RWPE1 (cell line): ENCODE results near the gene ACP2.

Source experiments
- CTCF ChIA-PET: fragments of 350-600 bp; sonication (Branson Sonifier 250); formaldehyde crosslinking; extraction: SDS; loops from one replicate; lab custom pipeline; 2021; lab: Yijun Ruan, JAX
- POLR2A ChIA-PET: fragments of 400-600 bp; formaldehyde crosslinking; extraction: SDS; loops from one replicate; lab custom pipeline; 2020; ENCODE audit warnings: antibody characterized with exemption; ENCODE audit not compliant: low non-redundant PET; lab: Yijun Ruan, JAX
- DNase-seq: peaks from one replicate; pipeline ENCODE4 v3.0.0; 2012; ENCODE audit warnings: low spot score
- H3K27ac ChIP-seq: fragments of 450-650 bp; 2 replicates; pipeline ENCODE4 v1.5.1; 2017
- TF ChIP-seq, protein P1 (sequence below): fragments of 450-650 bp; conservative IDR thresholded peaks from 2 replicates; pipeline ENCODE4 v1.5.1; 2017; ENCODE audit warnings: low read depth, mild to moderate bottlenecking

The ACP2 gene

DNA sequence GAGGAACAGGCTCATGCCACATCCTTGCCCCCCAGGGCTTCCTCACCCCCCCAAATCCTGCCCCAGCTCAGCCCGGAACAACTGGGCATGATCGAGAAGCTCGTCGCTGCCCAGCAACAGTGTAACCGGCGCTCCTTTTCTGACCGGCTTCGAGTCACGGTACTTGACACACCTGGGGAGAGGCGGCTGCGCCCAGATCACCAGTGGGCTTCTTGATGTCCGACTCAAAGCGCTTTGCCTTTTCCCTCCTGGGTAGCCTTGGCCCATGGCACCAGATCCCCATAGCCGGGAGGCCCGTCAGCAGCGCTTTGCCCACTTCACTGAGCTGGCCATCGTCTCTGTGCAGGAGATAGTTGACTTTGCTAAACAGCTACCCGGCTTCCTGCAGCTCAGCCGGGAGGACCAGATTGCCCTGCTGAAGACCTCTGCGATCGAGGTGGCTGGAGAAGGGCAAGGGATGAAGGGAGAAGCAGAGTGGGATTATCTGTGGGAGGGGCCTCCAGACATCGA lies 12.7 kb upstream of the ACP2 start:
- TF ChIP-seq, protein P1, sequence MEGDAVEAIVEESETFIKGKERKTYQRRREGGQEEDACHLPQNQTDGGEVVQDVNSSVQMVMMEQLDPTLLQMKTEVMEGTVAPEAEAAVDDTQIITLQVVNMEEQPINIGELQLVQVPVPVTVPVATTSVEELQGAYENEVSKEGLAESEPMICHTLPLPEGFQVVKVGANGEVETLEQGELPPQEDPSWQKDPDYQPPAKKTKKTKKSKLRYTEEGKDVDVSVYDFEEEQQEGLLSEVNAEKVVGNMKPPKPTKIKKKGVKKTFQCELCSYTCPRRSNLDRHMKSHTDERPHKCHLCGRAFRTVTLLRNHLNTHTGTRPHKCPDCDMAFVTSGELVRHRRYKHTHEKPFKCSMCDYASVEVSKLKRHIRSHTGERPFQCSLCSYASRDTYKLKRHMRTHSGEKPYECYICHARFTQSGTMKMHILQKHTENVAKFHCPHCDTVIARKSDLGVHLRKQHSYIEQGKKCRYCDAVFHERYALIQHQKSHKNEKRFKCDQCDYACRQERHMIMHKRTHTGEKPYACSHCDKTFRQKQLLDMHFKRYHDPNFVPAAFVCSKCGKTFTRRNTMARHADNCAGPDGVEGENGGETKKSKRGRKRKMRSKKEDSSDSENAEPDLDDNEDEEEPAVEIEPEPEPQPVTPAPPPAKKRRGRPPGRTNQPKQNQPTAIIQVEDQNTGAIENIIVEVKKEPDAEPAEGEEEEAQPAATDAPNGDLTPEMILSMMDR: no peak
- DNase-seq: no peak
- ChIA-PET CTCF (interaction anchor here (1.5 kb wide), 1 partner anchor 94 kb away, joined by 5 read pairs; no protein-coding TSS in a partner anchor), POLR2A (no interaction called here)
- H3K27ac ChIP-seq: peak overlapping the region; percentile 11; the same call in 1 of the 2 replicates

DNA sequence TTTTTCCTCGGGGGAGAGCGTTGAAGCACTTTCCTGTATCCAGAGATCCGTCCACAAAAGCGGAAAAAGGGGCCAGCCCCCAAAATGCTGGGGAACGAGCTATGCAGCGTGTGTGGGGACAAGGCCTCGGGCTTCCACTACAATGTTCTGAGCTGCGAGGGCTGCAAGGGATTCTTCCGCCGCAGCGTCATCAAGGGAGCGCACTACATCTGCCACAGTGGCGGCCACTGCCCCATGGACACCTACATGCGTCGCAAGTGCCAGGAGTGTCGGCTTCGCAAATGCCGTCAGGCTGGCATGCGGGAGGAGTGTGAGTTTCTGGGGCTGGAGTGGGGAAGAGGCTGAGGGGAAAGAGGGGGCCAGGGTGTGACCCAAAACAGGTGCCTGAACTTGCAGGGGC lies 11.8 kb upstream of the ACP2 start:
- ChIA-PET CTCF (interaction anchor here (0.7 to 1.5 kb wide), 2 partner anchors 12 to 32 kb away, joined by 3 to 7 read pairs; partner anchors contain the start of gene ACP2), POLR2A (no interaction called here)
- TF ChIP-seq, protein P1: no peak
- H3K27ac ChIP-seq: no peak overlapping the region
- no peak for DNase-seq

DNA sequence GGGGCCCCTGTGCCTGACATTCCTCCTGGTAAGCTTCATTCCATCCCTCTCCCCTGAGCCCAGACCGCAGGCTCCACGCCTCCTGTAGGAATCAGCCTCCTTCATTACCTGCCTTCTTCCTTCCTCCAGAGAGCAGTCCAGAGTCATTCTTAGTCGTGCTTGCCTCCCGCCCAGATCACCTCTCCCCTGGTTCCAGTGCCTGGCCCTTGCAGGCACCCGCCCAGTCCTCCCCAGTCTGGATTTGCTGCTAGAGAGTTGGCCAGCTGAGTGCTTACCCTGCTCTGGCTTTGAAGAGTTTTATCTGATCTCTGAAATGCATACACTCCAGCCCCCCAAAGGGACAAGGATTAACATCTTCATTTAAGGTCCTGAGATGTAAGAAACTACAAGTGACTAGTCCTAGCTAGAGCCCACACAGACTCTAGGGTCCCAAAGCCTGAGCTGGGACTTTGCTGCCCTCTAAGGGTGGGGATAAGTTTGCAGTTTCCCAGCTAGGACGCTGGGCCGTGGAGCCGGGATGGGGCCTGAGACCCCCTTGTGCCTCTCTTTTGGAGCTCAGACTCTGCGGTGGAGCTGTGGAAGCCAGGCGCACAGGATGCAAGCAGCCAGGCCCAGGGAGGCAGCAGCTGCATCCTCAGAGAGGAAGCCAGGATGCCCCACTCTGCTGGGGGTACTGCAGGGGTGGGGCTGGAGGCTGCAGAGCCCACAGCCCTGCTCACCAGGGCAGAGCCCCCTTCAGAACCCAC lies 10.8 kb upstream of the ACP2 start:
- POLR2A ChIA-PET: interaction anchor here (0.6 kb wide), 1 partner anchor 30 kb away, joined by 4 read pairs; no protein-coding TSS in a partner anchor
- DNase-seq: no peak
- TF ChIP-seq, protein P1: peak; percentile 27; the same call in 1 of the 2 replicates
- CTCF ChIA-PET: interaction anchor here (0.6 to 1.5 kb wide), 12 partner anchors 11 to 900 kb away, joined by 3 to 10 read pairs (median 4); partner anchors contain the start of gene ACP2
- H3K27ac ChIP-seq: peak overlapping the region; percentile 49

DNA sequence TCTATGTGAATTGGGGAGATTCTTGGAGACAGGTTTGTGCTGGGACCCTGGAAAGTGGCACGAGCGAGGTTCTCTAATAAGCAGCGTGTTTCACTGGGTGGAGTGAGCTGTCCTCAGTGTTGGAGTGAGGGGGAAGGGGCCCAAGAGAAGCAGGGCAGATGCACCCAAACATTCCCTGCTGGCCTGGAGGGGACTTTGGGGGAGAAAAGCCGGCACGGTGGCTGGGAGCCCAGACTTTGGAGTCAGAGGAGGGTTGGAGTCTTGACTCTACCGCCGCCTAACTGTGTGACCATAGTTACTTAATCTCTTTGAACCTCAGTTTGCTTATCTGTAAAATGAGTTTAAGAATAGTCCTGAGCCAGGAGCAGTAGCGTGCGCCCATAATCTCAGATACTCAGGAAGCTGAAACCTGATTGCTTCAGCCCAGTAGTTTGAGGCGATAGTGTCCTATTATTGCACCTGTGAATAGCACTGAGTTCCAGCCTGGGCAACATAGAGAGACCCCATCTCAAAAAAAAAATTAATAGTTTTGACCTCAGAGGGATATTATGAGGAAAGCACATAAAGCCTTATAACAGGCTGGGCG lies 9.8 kb upstream of the ACP2 start:
- peak overlapping the region; percentile 79 for H3K27ac ChIP-seq
- CTCF ChIA-PET: interaction anchor here (0.6 to 1.4 kb wide), 6 partner anchors 10 to 204 kb away, joined by 3 to 9 read pairs (median 4); partner anchors contain the start of gene ACP2
- POLR2A ChIA-PET: interaction anchor here (0.7 kb wide), 2 partner anchors 10 to 25 kb away, joined by 3 read pairs; no protein-coding TSS in a partner anchor
- DNase-seq: no peak
- TF ChIP-seq, protein P1: no peak

DNA sequence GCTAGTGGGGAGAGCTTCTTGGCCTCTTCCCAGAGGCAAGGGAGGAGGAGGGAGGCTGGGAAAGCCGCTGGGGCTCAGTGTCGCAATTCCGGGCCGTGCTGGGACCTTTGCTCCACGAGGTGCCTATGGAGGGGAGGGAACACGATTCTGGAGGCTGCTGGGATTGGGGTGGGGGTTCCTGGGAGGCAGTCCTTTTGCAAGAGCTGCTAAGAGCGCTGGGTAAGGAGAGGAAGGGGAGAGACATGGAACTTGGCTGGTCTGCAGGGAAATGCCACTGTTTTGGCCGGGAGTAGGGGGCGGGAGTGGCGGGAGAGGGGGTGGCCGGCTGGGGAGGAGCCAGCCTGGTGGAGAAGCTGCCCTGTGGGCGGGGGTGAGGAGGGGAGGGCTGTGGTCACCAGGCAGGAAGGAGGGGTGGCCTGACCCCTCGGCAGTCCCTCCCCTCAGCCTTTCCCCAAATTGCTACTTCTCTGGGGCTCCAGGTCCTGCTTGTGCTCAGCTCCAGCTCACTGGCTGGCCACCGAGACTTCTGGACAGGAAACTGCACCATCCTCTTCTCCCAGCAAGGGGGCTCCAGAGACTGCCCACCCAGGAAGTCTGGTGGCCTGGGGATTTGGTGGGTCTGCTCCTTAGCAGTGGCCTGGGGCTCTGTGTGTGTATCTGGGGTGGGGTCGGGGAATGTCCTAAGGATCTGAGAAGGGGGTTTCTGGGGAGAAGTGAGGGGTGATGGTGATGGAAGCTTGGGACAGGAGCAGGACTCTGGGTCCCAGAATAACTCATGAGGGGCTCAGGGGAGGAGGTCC lies 9.1 kb upstream of the ACP2 start, which contains the start of gene NR1H3:
TSS of gene NR1H3 (plus strand) at position 480 of the 800 bp plus-strand sequence. CDS start 1,221 bp downstream, outside the sequence.
- ChIA-PET POLR2A (interaction anchor here (0.6 to 0.7 kb wide), 4 partner anchors 9 to 94 kb away, joined by 3 to 4 read pairs (median 3); no protein-coding TSS in a partner anchor), CTCF (interaction anchor here (0.6 to 1.4 kb wide), 4 partner anchors 9 to 203 kb away, joined by 3 to 9 read pairs (median 4); partner anchors contain the start of gene ACP2)
- TF ChIP-seq, protein P1: 0 out of 2 replicates have a peak, but pooled peaks have one; percentile 9
- H3K27ac ChIP-seq: peak within 1 kb of the TSS; percentile 79
- peak; percentile 41 for DNase-seq
